Right atrium auricular region (tissue), 2 donors: ENCODE results near the gene EPS8. TPM values are rescaled to one million over a fixed set of nuclear protein-coding genes. Genes with fewer than 3 reads are reported as not detected.

Experiments used
- DNase-seq: peaks from one replicate; pipeline ENCODE4 v3.0.0-alpha.2; 2019; ENCODE audit warnings: low spot score
- H3K27ac ChIP-seq, 2 donors: fragments of 200-600 bp; sonication (generic); 1 replicate in 1 of 2; 2 replicates in 1 of 2; pipeline ENCODE4 v1.5.1; 2016 to 2019
- H3K27me3 ChIP-seq, 2 donors: fragments of 200-600 bp; sonication (generic); one replicate each; pipeline versions ENCODE4 v1.5.1 to v1.6.0; 2017 to 2019
- H3K36me3 ChIP-seq: fragments of 200-600 bp; sonication (generic); one replicate; pipeline ENCODE4 v1.5.1; 2016
- H3K4me1 ChIP-seq, 2 donors: fragments of 200-600 bp; sonication (generic); one replicate each; pipeline versions ENCODE4 v1.5.1 to v1.6.0; 2017 to 2019
- H3K4me3 ChIP-seq, 2 donors: fragments of 200-600 bp; sonication (generic); 1 replicate in 1 of 2; 2 replicates in 1 of 2; pipeline ENCODE4 v1.5.1; 2017 to 2019; ENCODE audit warnings: mild to moderate bottlenecking in 1 of 2, moderate library complexity in 1 of 2
- H3K9me3 ChIP-seq, 2 donors: fragments of 200-600 bp; sonication (generic); one replicate each; pipeline ENCODE4 v1.5.1; 2019
- CTCF ChIP-seq, 2 donors: fragments of 200-600 bp; sonication (generic); IDR thresholded peaks; one replicate each; pipeline ENCODE4 v1.5.1; 2019; ENCODE audit warnings: antibody characterized with exemption in 2 of 2
- total RNA-seq, 2 donors: library from RNA; depleted of rRNA; stranded (reverse); fragments of >200 nt; gene quantifications; one replicate each; pipeline ENCODE4 v1.1.0, GENCODE V29; 2016

Gene EPS8
- total RNA-seq, 2 donors from 2014 or later: 46.9 to 72.3 TPM

- H3K36me3 ChIP-seq: no peaks in the 10 kb centered on the region
- H3K4me1 ChIP-seq: peaks cover 0 to 20% of the 10 kb centered on the region in 2 donors
- no peak overlapping the region for H3K4me3 ChIP-seq
- TF ChIP-seq CTCF (IDR thresholded peaks at IDR 0.05): no peak
- peak; percentile 77 for DNase-seq
- H3K9me3 ChIP-seq: no peaks in the 10 kb centered on the region
- peak overlapping the region; percentile 30 to 67 for H3K27ac ChIP-seq
- no peaks in the 10 kb centered on the region for H3K27me3 ChIP-seq
Observed at GRCh38 chr12:15712823-15713660, 76.1 kb downstream of the EPS8 start.

GRCh38 chr12:15712160-15712559, 77.0 kb downstream of the EPS8 start:
- DNase-seq: no peak
- no peak for TF ChIP-seq CTCF (IDR thresholded peaks at IDR 0.05)
- H3K4me3 ChIP-seq: peak overlapping the region in 1 of 2 donors; percentile 7
- no peaks in the 10 kb centered on the region for H3K27me3 ChIP-seq
- H3K9me3 ChIP-seq: no peaks in the 10 kb centered on the region
- H3K27ac ChIP-seq: peak overlapping the region; percentile 30 to 67
- peaks cover 0 to 20% of the 10 kb centered on the region in 2 donors for H3K4me1 ChIP-seq
- H3K36me3 ChIP-seq: no peaks in the 10 kb centered on the region

- TF ChIP-seq CTCF (IDR thresholded peaks at IDR 0.05): no peak
- Histone ChIP-seq H3K4me1 (peaks cover 0 to 18% of the 10 kb centered on the region in 2 donors), H3K27me3 (no peaks in the 10 kb centered on the region), H3K9me3 (no peaks in the 10 kb centered on the region), H3K36me3 (no peaks in the 10 kb centered on the region), H3K27ac (no peak overlapping the region), H3K4me3 (no peak overlapping the region)
- no peak for DNase-seq
Observed at GRCh38 chr12:15710860-15711510, 78.2 kb downstream of the EPS8 start.

- Histone ChIP-seq H3K36me3 (no peaks in the 10 kb centered on the region), H3K9me3 (no peaks in the 10 kb centered on the region), H3K27me3 (no peaks in the 10 kb centered on the region), H3K4me1 (peaks cover 0 to 20% of the 10 kb centered on the region in 2 donors), H3K27ac (no peak overlapping the region), H3K4me3 (no peak overlapping the region)
- no peak for TF ChIP-seq CTCF (IDR thresholded peaks at IDR 0.05)
- no peak for DNase-seq
Observed at GRCh38 chr12:15709551-15709950, 79.6 kb downstream of the EPS8 start.

DNA sequence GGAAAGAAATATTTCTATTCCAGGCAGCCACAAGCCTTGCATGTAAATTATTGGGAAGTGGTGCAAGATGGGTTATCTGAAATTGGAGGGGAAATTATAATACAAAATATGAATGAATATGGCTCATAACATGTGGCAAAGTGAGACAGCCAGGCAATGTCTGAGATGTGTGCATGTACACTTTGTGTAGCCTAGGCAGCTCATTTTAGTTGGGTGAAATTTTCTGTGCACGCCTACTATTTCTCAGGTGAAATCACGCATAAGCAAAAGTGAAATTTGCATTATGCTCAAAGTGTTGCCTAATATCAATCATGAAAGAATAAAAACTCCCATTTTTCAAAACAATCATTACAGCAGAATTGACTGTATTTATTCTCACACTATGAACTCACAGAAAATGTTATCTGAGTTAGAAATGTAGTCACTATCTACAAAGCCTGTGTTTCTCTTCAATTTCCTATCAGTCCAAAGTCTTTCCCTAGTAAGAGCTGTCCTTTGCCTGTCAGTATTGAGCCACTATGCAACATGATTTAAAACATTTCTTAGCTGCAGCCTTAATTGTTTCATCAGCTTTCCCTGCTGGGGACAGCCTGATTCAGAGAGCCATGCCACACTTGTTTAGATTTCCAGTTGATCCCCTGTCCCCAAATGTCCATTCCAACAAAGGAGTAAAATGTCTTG, 80.7 kb downstream of the EPS8 start:
- no peak for DNase-seq
- peaks cover 0 to 14% of the 10 kb centered on the region in 2 donors for H3K4me1 ChIP-seq

More for the DNA sequence above, 80.7 kb downstream of the EPS8 start:
- no peaks in the 10 kb centered on the region for H3K27me3 ChIP-seq
- no peaks in the 10 kb centered on the region for H3K36me3 ChIP-seq
- no peak for TF ChIP-seq CTCF (IDR thresholded peaks at IDR 0.05)
- no peak overlapping the region for H3K4me3 ChIP-seq
- H3K27ac ChIP-seq: no peak overlapping the region
- H3K9me3 ChIP-seq: no peaks in the 10 kb centered on the region
